HepG2 (cell line): ENCODE data around the gene NRIP2. TPM values are rescaled to one million over a fixed set of nuclear protein-coding genes. Genes with fewer than 3 reads are reported as not detected.

Experiments used
- ASH2L ChIP-seq: fragments of 300-600, 200-600 bp; sonication (generic); IDR thresholded peaks from 2 replicates; pipeline ENCODE4 v1.7.0; 2017; ENCODE audit warnings: low read depth, mild to moderate bottlenecking, moderate library complexity, mixed read lengths, low read length; ENCODE audit not compliant: insufficient read length
- CAMTA2 ChIP-seq: sonication (generic); formaldehyde crosslinking; IDR thresholded peaks from 2 replicates; pipeline ENCODE4 v1.4.0; 2020; ENCODE audit warnings: mild to moderate bottlenecking, missing genetic modification reagents, borderline replicate concordance
- DDIT3 ChIP-seq: sonication (generic); formaldehyde crosslinking; IDR thresholded peaks from 2 replicates; pipeline ENCODE4 v1.4.0; 2020; ENCODE audit warnings: mild to moderate bottlenecking, missing genetic modification reagents
- FOXC1 ChIP-seq: sonication (generic); formaldehyde crosslinking; IDR thresholded peaks from 2 replicates; pipeline ENCODE4 v1.8.0; 2022; ENCODE audit warnings: mild to moderate bottlenecking, missing genetic modification reagents, borderline replicate concordance
- GABPB1 ChIP-seq: IDR thresholded peaks from 2 replicates; pipeline ENCODE4 v1.6.1; 2016; ENCODE audit warnings: mild to moderate bottlenecking, missing genetic modification reagents, moderate library complexity, missing compliant biosample characterization
- HOXA3 ChIP-seq: sonication (generic); formaldehyde crosslinking; IDR thresholded peaks from 2 replicates; pipeline ENCODE4 v1.5.0; 2020; ENCODE audit warnings: missing genetic modification reagents
- NCOR1 ChIP-seq: fragments of 200-600 bp; sonication (generic); IDR thresholded peaks from 2 replicates; pipeline ENCODE4 v1.7.0; 2017; ENCODE audit warnings: antibody characterized with exemption, low read length, borderline replicate concordance
- RAD51 ChIP-seq: fragments of 450-650 bp; IDR thresholded peaks from 2 replicates; pipeline ENCODE4 v1.6.1; 2016; ENCODE audit warnings: borderline replicate concordance
- SNAPC4 ChIP-seq: sonication (generic); formaldehyde crosslinking; IDR thresholded peaks from 2 replicates; pipeline ENCODE4 v1.4.0; 2020; ENCODE audit warnings: mild to moderate bottlenecking, missing genetic modification reagents
- YEATS2 ChIP-seq: sonication (generic); formaldehyde crosslinking; IDR thresholded peaks from 2 replicates; pipeline ENCODE4 v1.4.0; 2020; ENCODE audit warnings: missing genetic modification reagents, borderline replicate concordance
- ZKSCAN1 ChIP-seq: fragments of 150-350 bp; IDR thresholded peaks from 2 replicates; pipeline ENCODE4 v1.6.1; 2014; ENCODE audit warnings: low read length
- ZMYM2 ChIP-seq: sonication (generic); formaldehyde crosslinking; IDR thresholded peaks from 2 replicates; pipeline ENCODE4 v1.8.0; 2022; ENCODE audit warnings: mild to moderate bottlenecking, missing genetic modification reagents
- ZNF232 ChIP-seq: sonication (generic); formaldehyde crosslinking; IDR thresholded peaks from 2 replicates; pipeline ENCODE4 v1.4.0; 2020; ENCODE audit warnings: missing genetic modification reagents, borderline replicate concordance
- ZNF280D ChIP-seq: sonication (generic); formaldehyde crosslinking; IDR thresholded peaks from 2 replicates; pipeline ENCODE4 v1.5.1; 2020; ENCODE audit warnings: mild to moderate bottlenecking, missing genetic modification reagents
- ZNF350 ChIP-seq: sonication (generic); formaldehyde crosslinking; IDR thresholded peaks from 2 replicates; pipeline ENCODE4 v1.4.0; 2020; ENCODE audit warnings: mild to moderate bottlenecking, low read depth, missing genetic modification reagents, borderline replicate concordance
- ZNF451 ChIP-seq: sonication (generic); formaldehyde crosslinking; IDR thresholded peaks from 2 replicates; pipeline ENCODE4 v1.5.0; 2020; ENCODE audit warnings: mild to moderate bottlenecking, missing genetic modification reagents
- ZNF530 ChIP-seq: sonication (generic); formaldehyde crosslinking; IDR thresholded peaks from 2 replicates; pipeline ENCODE4 v1.5.0; 2020; ENCODE audit warnings: low read depth, mild to moderate bottlenecking, missing genetic modification reagents
- ZNF7 ChIP-seq: IDR thresholded peaks from 2 replicates; pipeline ENCODE4 v1.6.1; 2016; ENCODE audit warnings: missing biosample characterization, missing genetic modification reagents
- ZNF75D ChIP-seq: sonication (generic); formaldehyde crosslinking; IDR thresholded peaks from 2 replicates; pipeline ENCODE4 v1.8.1; 2023; ENCODE audit warnings: missing genetic modification reagents, mild to moderate bottlenecking, borderline replicate concordance
- ZNF781 ChIP-seq: sonication (generic); formaldehyde crosslinking; IDR thresholded peaks from 2 replicates; pipeline ENCODE4 v1.5.1; 2020; ENCODE audit warnings: borderline replicate concordance, mild to moderate bottlenecking, missing genetic modification reagents; ENCODE audit errors: not compliant biosample characterization
- polyA plus RNA-seq, 8 experiments: library from polyadenylated mRNA; depleted of rRNA in 3 of 8; stranded (reverse) in 7 of 8; unstranded in 1 of 8; fragments of >200 nt; fragmentation: Illumina TruSeq in 4 of 8; extraction: Trizol in 4 of 8; gene quantifications; 2 replicates each; pipeline versions ENCODE4 v1.2.1 to v1.2.3, GENCODE V29; 2011 to 2016; ENCODE audit warnings: low read depth in 4 of 8, missing spikeins in 1 of 8, mixed read lengths in 1 of 8; ENCODE audit not compliant: insufficient read depth in 1 of 8
- total RNA-seq, 5 experiments: library from RNA; depleted of rRNA; stranded (reverse); fragments of >200 nt; fragmentation: Illumina TruSeq; extraction: Trizol; gene quantifications; 2 replicates each; pipeline ENCODE4 v1.2.3, GENCODE V29; 2016; ENCODE audit warnings: low read depth in 1 of 5

Gene NRIP2
- total and polyA plus RNA-seq, 2 of the 13 experiments (the other 11 are each of a cell fraction or from before 2014, with no cell fraction given), result not detected

GRCh38 chr12:2876431-2877046 is 41.7 kb upstream of the NRIP2 start (continued):
- no peak for TF ChIP-seq ZNF451 (CRISPR knock-in tag)
- no peak for TF ChIP-seq ZMYM2
- TF ChIP-seq HOXA3 (CRISPR knock-in tag), result no peak
- TF ChIP-seq GABPB1 (CRISPR knock-in tag), result no peak
- no peak; the same call in 1 of the 2 replicates for TF ChIP-seq YEATS2 (CRISPR knock-in tag)
- 0 out of 2 replicates have a peak, but pooled peaks have one; percentile 14 for TF ChIP-seq CAMTA2 (CRISPR knock-in tag)
- no peak for TF ChIP-seq ZNF232 (CRISPR knock-in tag)
- no peak for TF ChIP-seq FOXC1 (CRISPR knock-in tag)
- TF ChIP-seq ZKSCAN1, result no peak
- no peak for TF ChIP-seq ZNF530
- TF ChIP-seq ZNF75D (CRISPR knock-in tag), result no peak
- no peak for TF ChIP-seq ZNF280D
- no peak for TF ChIP-seq RAD51
- no peak for TF ChIP-seq ZNF7 (CRISPR knock-in tag)
- no peak for TF ChIP-seq ZNF350 (CRISPR knock-in tag)
- no peak for TF ChIP-seq DDIT3 (CRISPR knock-in tag)
- TF ChIP-seq SNAPC4 (CRISPR knock-in tag), result no peak
- TF ChIP-seq NCOR1, result no peak
- TF ChIP-seq ASH2L, result peak; percentile 4
- TF ChIP-seq ZNF781, result no peak
